Head of caudate nucleus (tissue), 42 donors: ENCODE results near the gene FAAP100.

Source experiments
- DNase-seq, 42 donors: peaks; one replicate each; pipeline versions ENCODE4 v3.0.0 to v3.0.0-alpha.2; 2020 to 2021; ENCODE audit warnings: mixed read lengths in 7 of 42
- intact Hi-C: fragments of 100-400 bp; cut with DNase I; formaldehyde crosslinking; loops from one replicate; pipeline ENCODE4 v1.15.0; 2022

The FAAP100 gene

GRCh38 chr17:81544281-81544974 is 7.7 kb downstream of the FAAP100 start:
- no peak for DNase-seq
- intact Hi-C loops: no loop called here

- no peak for DNase-seq
- intact Hi-C loops: no loop called here
These were observed 8.4 kb downstream of the FAAP100 start for GRCh38 chr17:81543756-81544155.

- no peak for DNase-seq
- intact Hi-C loops: no loop called here
These were observed 8.8 kb downstream of the FAAP100 start for GRCh38 chr17:81543339-81543675.

- intact Hi-C loops: no loop called here
- no peak for DNase-seq
These were observed 9.5 kb downstream of the FAAP100 start for GRCh38 chr17:81542431-81543338.

- intact Hi-C loops: no loop called here
- no peak for DNase-seq
These were observed 11.0 kb downstream of the FAAP100 start for GRCh38 chr17:81541123-81541522.

- DNase-seq: no peak
- intact Hi-C loops: no loop called here
These were observed 11.5 kb downstream of the FAAP100 start for GRCh38 chr17:81540676-81541027.

- no peak for DNase-seq
- intact Hi-C loops: no loop called here
These were observed 12.0 kb downstream of the FAAP100 start for GRCh38 chr17:81539961-81540675.

- intact Hi-C loops: no loop called here
- DNase-seq: no peak
These were observed 12.6 kb downstream of the FAAP100 start for GRCh38 chr17:81539571-81539900.

- no peak for DNase-seq
- intact Hi-C loops: no loop called here
These were observed 13.2 kb downstream of the FAAP100 start for GRCh38 chr17:81538651-81539570.

- no peak for DNase-seq
- intact Hi-C loops: no loop called here
These were observed 14.1 kb downstream of the FAAP100 start for GRCh38 chr17:81537856-81538555.

GRCh38 chr17:81537343-81537855 is 14.8 kb downstream of the FAAP100 start:
- peak in 3 of 42 donors; percentile 25 to 51 (median 27) for DNase-seq
- intact Hi-C loops: no loop called here

GRCh38 chr17:81536299-81537290 is 15.6 kb downstream of the FAAP100 start:
- DNase-seq: no peak
- intact Hi-C loops: no loop called here

- no peak for DNase-seq
- intact Hi-C loops: no loop called here
These were observed 16.5 kb downstream of the FAAP100 start for GRCh38 chr17:81535480-81536298.

GRCh38 chr17:81535007-81535328 is 17.2 kb downstream of the FAAP100 start:
- intact Hi-C loops: no loop called here
- no peak for DNase-seq

GRCh38 chr17:81534157-81535006 is 17.8 kb downstream of the FAAP100 start:
- no peak for DNase-seq
- intact Hi-C loops: no loop called here
